Frontal cortex (tissue), 4 donors: Measurements from ENCODE around the gene HECW1. TPM values are rescaled to one million over a fixed set of nuclear protein-coding genes. Genes with fewer than 3 reads are reported as not detected.

Source experiments
- DNase-seq, 2 donors: peaks; one replicate each; pipeline ENCODE4 v3.0.0; 2012; ENCODE audit warnings: low spot score in 2 of 2
- FAIRE-seq: peaks from 2 replicates; lab custom pipeline; 2012; peaks lifted over from hg19 to GRCh38; lab: Jason Lieb, UNC
- total RNA-seq: library from RNA; depleted of rRNA; stranded (reverse); fragments of >200 nt; gene quantifications from one replicate; pipeline ENCODE4 v1.2.3, GENCODE V29; 2014
- donor health status: control.
- donor health status: control.
- donor health status: control.

Gene HECW1
- total RNA-seq, 1 donor from 2014 or later = 41.6 TPM

- DNase-seq (no peak), FAIRE-seq (no peak)
Measured at GRCh38 chr7:43450894-43451293, 338.4 kb downstream of the HECW1 start.

GRCh38 chr7:43454936-43455518, 342.6 kb downstream of the HECW1 start:
- DNase-seq (peak in 1 of 2 donors; percentile 39), FAIRE-seq (no peak)

GRCh38 chr7:43456200-43456599, 343.8 kb downstream of the HECW1 start:
- FAIRE-seq = no peak

GRCh38 chr7:43458330-43459018, 346.0 kb downstream of the HECW1 start:
- DNase-seq (no peak), FAIRE-seq (no peak)

More at GRCh38 chr7:43456200-43456599, 343.8 kb downstream of the HECW1 start:
- no peak for DNase-seq

- FAIRE-seq (no peak), DNase-seq (no peak)
Measured at GRCh38 chr7:43459019-43459337, 346.5 kb downstream of the HECW1 start.

GRCh38 chr7:43460733-43461348, 348.4 kb downstream of the HECW1 start:
- DNase-seq (no peak), FAIRE-seq (no peak)

- no peak for FAIRE-seq
- no peak for DNase-seq
Measured at GRCh38 chr7:43461349-43462024, 349.0 kb downstream of the HECW1 start.

- DNase-seq = no peak
- no peak for FAIRE-seq
Measured at GRCh38 chr7:43462836-43463235, 350.4 kb downstream of the HECW1 start.

GRCh38 chr7:43463401-43463980, 351.0 kb downstream of the HECW1 start:
- FAIRE-seq = no peak

GRCh38 chr7:43465581-43466554, 353.4 kb downstream of the HECW1 start:
- no peak for DNase-seq
- FAIRE-seq = no peak

More at GRCh38 chr7:43463401-43463980, 351.0 kb downstream of the HECW1 start:
- no peak for DNase-seq

- no peak for FAIRE-seq
- no peak for DNase-seq
Measured at GRCh38 chr7:43467406-43467805, 355.0 kb downstream of the HECW1 start.

- FAIRE-seq = no peak
- no peak for DNase-seq
Measured at GRCh38 chr7:43467846-43468245, 355.4 kb downstream of the HECW1 start.

GRCh38 chr7:43469051-43469450, 356.6 kb downstream of the HECW1 start:
- DNase-seq (no peak), FAIRE-seq (no peak)

GRCh38 chr7:43470110-43470509, 357.7 kb downstream of the HECW1 start:
- DNase-seq = no peak
- no peak for FAIRE-seq

GRCh38 chr7:43475983-43476382, 363.5 kb downstream of the HECW1 start:
- no peak for FAIRE-seq
- DNase-seq = no peak

GRCh38 chr7:43476896-43477295, 364.4 kb downstream of the HECW1 start:
- DNase-seq = no peak
- FAIRE-seq = no peak

- DNase-seq = no peak
- FAIRE-seq = no peak
Measured at GRCh38 chr7:43479042-43479441, 366.6 kb downstream of the HECW1 start.

GRCh38 chr7:43479543-43479942, 367.1 kb downstream of the HECW1 start:
- no peak for DNase-seq
- FAIRE-seq = no peak

- DNase-seq = no peak
- no peak for FAIRE-seq
Measured at GRCh38 chr7:43480581-43480980, 368.1 kb downstream of the HECW1 start.
